Activated CD8-positive, alpha-beta T cell treated with anti-CD3 and anti-CD28 coated beads, Interleukin-2, amount 10 ng/mL, durations not matched to agents 7 days and 5 days (primary cell): ENCODE data around the gene FIGNL1. TPM values are rescaled to one million over a fixed set of nuclear protein-coding genes. Genes with fewer than 3 reads are reported as not detected.

Source experiments
- ATAC-seq: fragments of 150-1000 bp; cut with Tn5 transposase; one replicate; pipeline ENCODE4 v1.10.0; 2021; ENCODE audit warnings: moderate library complexity
- CTCF ChIA-PET: fragments of 350-600 bp; sonication (Branson Sonifier 250); formaldehyde crosslinking; loops from one replicate; lab custom pipeline; 2021; ENCODE audit warnings: antibody characterized with exemption; lab: Charles Lee
- POLR2A ChIA-PET: fragments of 350-600 bp; sonication (Branson Sonifier 250); formaldehyde crosslinking; loops from one replicate; lab custom pipeline; 2021; ENCODE audit warnings: antibody characterized with exemption; lab: Charles Lee
- DNase-seq: peaks from one replicate; pipeline ENCODE4 v3.0.0-alpha.2; 2020
- H3K27ac Mint-ChIP-seq: one replicate; pipeline ENCODE4 v1.8.0; 2021; ENCODE audit warnings: mild to moderate bottlenecking, mixed read lengths
- H3K27me3 Mint-ChIP-seq: one replicate; pipeline ENCODE4 v1.8.0; 2021; ENCODE audit warnings: low read depth, mixed read lengths
- H3K36me3 Mint-ChIP-seq: one replicate; pipeline ENCODE4 v1.8.0; 2021; ENCODE audit warnings: low read depth, mixed read lengths
- H3K4me1 Mint-ChIP-seq: one replicate; pipeline ENCODE4 v1.8.0; 2021; ENCODE audit warnings: low read depth, mixed read lengths
- H3K4me3 Mint-ChIP-seq: one replicate; pipeline ENCODE4 v1.8.0; 2021; ENCODE audit warnings: mild to moderate bottlenecking, mixed read lengths
- H3K9me3 Mint-ChIP-seq: one replicate; pipeline ENCODE4 v1.8.0; 2022; ENCODE audit warnings: mixed read lengths; ENCODE audit not compliant: insufficient read depth
- total RNA-seq, 2 experiments: library from RNA; stranded (reverse); gene quantifications; one replicate each; pipeline ENCODE4 v1.2.3, GENCODE V29; 2021

The FIGNL1 gene
- total RNA-seq, 2 experiments from 2014 or later = 40.7 to 41.0 TPM

- ChIA-PET POLR2A (no interaction called here), CTCF (interaction anchor here (0.8 to 1.5 kb wide), 6 partner anchors 11 to 331 kb away, joined by 3 to 4 read pairs (median 3); no protein-coding TSS in a partner anchor)
- no peak for DNase-seq
- H3K36me3 Mint-ChIP-seq = no peaks in the 10 kb centered on the region
- H3K4me3 Mint-ChIP-seq = no peak overlapping the region
- no peaks in the 10 kb centered on the region for H3K27me3 Mint-ChIP-seq
- ATAC-seq = no peak
- H3K4me1 Mint-ChIP-seq = no peaks in the 10 kb centered on the region
- H3K9me3 Mint-ChIP-seq = no peaks in the 10 kb centered on the region
- H3K27ac Mint-ChIP-seq = no peak overlapping the region
Measured at GRCh38 chr7:50423860-50424259, 26.3 kb downstream of the FIGNL1 start.

DNA sequence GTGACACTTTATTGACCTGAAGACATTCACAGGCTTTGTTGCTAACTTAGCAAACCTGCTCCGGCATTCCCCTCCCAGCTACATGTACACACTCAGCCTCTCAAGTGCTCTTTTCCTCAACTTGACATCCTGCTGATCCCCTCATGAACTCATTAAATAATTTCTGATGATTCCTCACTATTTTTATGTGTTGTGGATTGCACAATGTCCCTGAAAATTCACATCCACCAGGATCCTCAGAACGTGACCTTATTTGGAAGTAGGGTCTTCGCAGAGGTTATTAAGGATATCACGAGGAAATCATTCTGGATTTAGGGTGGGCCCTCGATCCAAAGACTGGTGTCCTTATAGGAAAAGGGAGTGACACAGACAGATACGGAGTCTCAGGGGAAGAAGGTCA is 27.3 kb downstream of the FIGNL1 start:
- ChIA-PET POLR2A (no interaction called here), CTCF (interaction anchor here (0.9 to 7.7 kb wide), 4 partner anchors 21 to 330 kb away, joined by 3 to 68 read pairs (median 4); partner anchors contain the start of gene ZPBP)
- DNase-seq (no peak), ATAC-seq (no peak)
- H3K27me3 Mint-ChIP-seq = no peaks in the 10 kb centered on the region
- H3K27ac Mint-ChIP-seq = no peak overlapping the region
- no peak overlapping the region for H3K4me3 Mint-ChIP-seq
- H3K9me3 Mint-ChIP-seq = no peaks in the 10 kb centered on the region
- peaks cover 1% of the 10 kb centered on the region for H3K4me1 Mint-ChIP-seq
- H3K36me3 Mint-ChIP-seq = no peaks in the 10 kb centered on the region

DNA sequence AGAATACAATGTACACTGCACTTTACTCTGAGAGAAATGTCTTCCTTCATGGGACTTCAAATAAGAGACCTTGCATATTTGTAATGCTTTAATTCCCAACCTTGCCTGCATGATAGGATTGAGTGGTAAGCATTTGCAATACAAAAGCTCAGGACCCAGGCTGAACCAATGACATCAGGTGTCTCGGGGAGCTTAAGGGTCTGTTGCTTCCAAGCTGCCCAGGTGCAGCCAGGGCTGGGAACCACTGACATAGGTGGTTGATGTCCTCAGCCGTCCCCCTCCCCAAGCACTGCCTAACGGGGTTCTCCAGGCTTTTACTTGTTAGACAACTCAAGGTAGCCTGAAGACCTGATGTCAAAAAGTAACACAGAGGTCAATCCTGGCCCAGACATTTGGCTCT is 29.1 kb downstream of the FIGNL1 start:
- Mint-ChIP-seq H3K9me3 (no peaks in the 10 kb centered on the region), H3K36me3 (no peaks in the 10 kb centered on the region), H3K27me3 (no peaks in the 10 kb centered on the region), H3K4me1 (peaks cover 17% of the 10 kb centered on the region), H3K27ac (no peak overlapping the region), H3K4me3 (no peak overlapping the region)
- ChIA-PET CTCF (interaction anchor here (0.7 to 7.7 kb wide), 10 partner anchors 11 to 720 kb away, joined by 3 to 68 read pairs (median 3); partner anchors contain the start of gene ZPBP), POLR2A (interaction anchor here (0.9 kb wide), 1 partner anchor 29 kb away, joined by 3 read pairs; the partner anchor contains the start of gene FIGNL1)
- ATAC-seq (no peak), DNase-seq (no peak)

DNA sequence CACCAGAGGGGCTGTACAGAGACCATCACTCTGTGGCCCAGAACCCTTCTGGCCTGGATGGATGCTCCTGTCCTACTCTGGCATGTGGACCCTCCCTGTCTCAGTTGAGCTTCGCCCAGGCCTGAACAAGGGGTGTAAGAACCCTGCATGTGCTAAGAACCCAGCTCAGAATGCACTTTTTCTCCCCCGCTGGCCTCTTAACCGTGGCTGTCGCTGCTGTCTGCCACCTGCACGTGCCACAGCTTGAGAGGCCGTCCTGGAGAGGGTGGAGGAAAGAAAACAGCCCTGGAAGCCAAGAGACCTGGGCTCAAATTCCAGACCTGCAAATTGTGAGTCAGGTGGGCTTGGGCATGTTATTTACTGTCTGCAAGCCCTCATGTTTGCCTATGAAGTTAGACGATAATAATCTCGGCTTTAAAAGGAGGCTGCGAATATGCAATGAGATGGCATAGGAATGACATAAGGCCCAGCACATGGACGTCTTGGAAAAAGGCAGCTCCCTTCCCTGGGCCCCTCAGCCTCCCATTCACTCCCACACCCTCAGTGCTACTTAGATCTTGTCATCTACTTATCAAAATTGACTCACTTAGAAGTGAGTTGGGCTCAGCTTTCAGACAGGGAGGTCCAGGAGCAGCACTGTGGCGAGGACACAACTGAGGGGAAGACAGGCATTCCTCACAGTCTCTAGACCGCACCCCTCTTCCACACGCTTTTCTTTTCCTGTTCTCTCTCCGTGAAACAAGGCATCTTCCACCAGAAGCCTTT is 31.4 kb downstream of the FIGNL1 start:
- H3K9me3 Mint-ChIP-seq = no peaks in the 10 kb centered on the region
- CTCF ChIA-PET = interaction anchor here (0.7 to 7.7 kb wide), 53 partner anchors 9 to 742 kb away, joined by 3 to 76 read pairs (median 5); partner anchors contain the start of gene ZPBP
- no peaks in the 10 kb centered on the region for H3K36me3 Mint-ChIP-seq
- no peak overlapping the region for H3K4me3 Mint-ChIP-seq
- POLR2A ChIA-PET = interaction anchor here (1.2 kb wide), 1 partner anchor 11 kb away, joined by 3 read pairs; no protein-coding TSS in a partner anchor
- DNase-seq = no peak
- no peaks in the 10 kb centered on the region for H3K27me3 Mint-ChIP-seq
- ATAC-seq = peak; percentile 20
- H3K4me1 Mint-ChIP-seq = peaks cover 27% of the 10 kb centered on the region
- no peak overlapping the region for H3K27ac Mint-ChIP-seq

DNA sequence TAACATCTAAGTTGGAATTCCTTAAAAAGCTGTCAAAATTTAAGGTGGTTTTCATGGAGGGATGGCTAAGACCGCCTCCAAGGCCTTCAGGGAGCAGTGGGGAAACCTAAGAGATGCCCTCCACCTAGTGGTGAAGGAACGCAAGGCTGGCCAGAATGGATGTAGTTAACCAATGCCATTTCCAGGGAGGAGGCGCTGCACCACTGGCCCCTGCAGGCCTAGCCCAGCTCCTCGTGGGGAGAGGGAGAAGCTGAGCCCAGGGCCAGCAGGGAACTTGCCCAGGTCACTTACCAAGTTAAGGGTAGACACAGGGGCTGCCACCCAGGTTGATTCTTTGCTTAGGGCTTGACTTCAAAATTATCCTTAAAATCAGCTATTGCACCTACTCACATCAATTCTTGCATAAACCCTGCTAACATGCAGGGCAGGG is 32.0 kb downstream of the FIGNL1 start:
- Mint-ChIP-seq H3K36me3 (no peaks in the 10 kb centered on the region), H3K9me3 (no peaks in the 10 kb centered on the region), H3K27ac (no peak overlapping the region), H3K4me3 (no peak overlapping the region), H3K4me1 (peaks cover 27% of the 10 kb centered on the region), H3K27me3 (no peaks in the 10 kb centered on the region)
- ChIA-PET POLR2A (interaction anchor here (1.2 kb wide), 1 partner anchor 10 kb away, joined by 3 read pairs; no protein-coding TSS in a partner anchor), CTCF (interaction anchor here (0.6 to 7.7 kb wide), 57 partner anchors 9 to 742 kb away, joined by 3 to 76 read pairs (median 5); partner anchors contain the start of gene ZPBP)
- DNase-seq (peak; percentile 86), ATAC-seq (peak; percentile 90)

DNA sequence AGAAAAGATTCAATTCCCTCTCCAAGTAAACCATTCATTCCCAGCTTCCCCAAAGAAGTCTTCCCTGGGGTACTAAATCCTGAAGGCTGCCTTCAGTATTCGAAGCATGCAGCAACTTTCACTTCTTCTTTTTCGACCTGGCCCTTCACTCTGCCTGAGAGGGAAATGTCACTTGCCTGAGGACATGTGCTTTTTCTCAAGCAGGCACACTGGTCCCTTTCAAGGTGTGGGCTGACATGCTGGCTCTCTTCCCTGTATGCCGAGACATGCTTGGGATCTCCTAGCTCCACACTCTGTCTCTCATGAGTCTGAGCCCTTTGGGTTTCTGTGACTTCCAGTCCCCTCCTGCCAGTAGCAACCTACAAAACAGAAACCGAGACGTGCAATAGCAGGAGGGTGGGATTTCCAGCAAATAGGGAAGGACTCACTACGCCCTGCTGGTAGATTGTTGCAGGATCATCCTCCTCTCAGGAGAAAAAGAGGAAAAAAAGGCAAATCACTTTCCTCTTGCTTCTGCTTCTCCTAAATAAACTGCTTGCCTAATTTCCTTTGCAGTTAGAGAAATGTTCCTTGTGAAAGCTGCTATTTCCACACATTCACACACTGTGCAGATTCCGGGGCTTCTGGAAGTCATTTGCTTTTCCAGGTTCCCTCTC is 33.5 kb downstream of the FIGNL1 start:
- Mint-ChIP-seq H3K9me3 (no peaks in the 10 kb centered on the region), H3K27me3 (no peaks in the 10 kb centered on the region), H3K27ac (peak overlapping the region; percentile 40), H3K4me3 (peak overlapping the region; percentile 32), H3K4me1 (peaks cover 27% of the 10 kb centered on the region), H3K36me3 (no peaks in the 10 kb centered on the region)
- ChIA-PET CTCF (interaction anchor here (0.5 to 7.7 kb wide), 25 partner anchors 9 to 323 kb away, joined by 3 to 76 read pairs (median 10); partner anchors contain the start of gene ZPBP), POLR2A (interaction anchor here (1.1 kb wide), 1 partner anchor 106 kb away, joined by 3 read pairs; no protein-coding TSS in a partner anchor)
- DNase-seq (no peak), ATAC-seq (no peak)

- CTCF ChIA-PET = interaction anchor here (0.8 to 7.7 kb wide), 15 partner anchors 9 to 322 kb away, joined by 3 to 76 read pairs (median 6); partner anchors contain the start of gene ZPBP
- Mint-ChIP-seq H3K4me1 (peaks cover 31% of the 10 kb centered on the region), H3K9me3 (no peaks in the 10 kb centered on the region), H3K27me3 (no peaks in the 10 kb centered on the region), H3K36me3 (no peaks in the 10 kb centered on the region), H3K4me3 (no peak overlapping the region), H3K27ac (peak overlapping the region; percentile 40)
- ATAC-seq (peak; percentile 17), DNase-seq (no peak)
- POLR2A ChIA-PET = interaction anchor here (1.1 kb wide), 1 partner anchor 106 kb away, joined by 3 read pairs; no protein-coding TSS in a partner anchor
Measured at GRCh38 chr7:50415844-50416364, 34.2 kb downstream of the FIGNL1 start.

- no peak overlapping the region for H3K4me3 Mint-ChIP-seq
- ATAC-seq = no peak
Measured at GRCh38 chr7:50413561-50413960, 36.6 kb downstream of the FIGNL1 start.

GRCh38 chr7:50412973-50413372 is 37.2 kb downstream of the FIGNL1 start:
- POLR2A ChIA-PET = no interaction called here
- Mint-ChIP-seq H3K4me1 (peaks cover 55% of the 10 kb centered on the region), H3K27ac (no peak overlapping the region)

More at GRCh38 chr7:50413561-50413960, 36.6 kb downstream of the FIGNL1 start:
- H3K27ac Mint-ChIP-seq = no peak overlapping the region
- H3K27me3 Mint-ChIP-seq = no peaks in the 10 kb centered on the region
- H3K36me3 Mint-ChIP-seq = peaks cover 4% of the 10 kb centered on the region
- CTCF ChIA-PET = interaction anchor here (1.4 to 2.2 kb wide), 2 partner anchors 10 to 321 kb away, joined by 3 to 6 read pairs; partner anchors contain the start of gene ZPBP
- H3K4me1 Mint-ChIP-seq = peaks cover 54% of the 10 kb centered on the region
- H3K9me3 Mint-ChIP-seq = no peaks in the 10 kb centered on the region
- POLR2A ChIA-PET = no interaction called here
- no peak for DNase-seq

GRCh38 chr7:50411332-50411731 is 38.8 kb downstream of the FIGNL1 start:
- DNase-seq = no peak
- H3K4me1 Mint-ChIP-seq = peaks cover 55% of the 10 kb centered on the region
- H3K36me3 Mint-ChIP-seq = peaks cover 9% of the 10 kb centered on the region
- H3K27me3 Mint-ChIP-seq = no peaks in the 10 kb centered on the region
- H3K4me3 Mint-ChIP-seq = no peak overlapping the region
- H3K27ac Mint-ChIP-seq = peak overlapping the region; percentile 50
- ATAC-seq = no peak
- ChIA-PET POLR2A (interaction anchor here (0.6 to 1.4 kb wide), 2 partner anchors 18 to 28 kb away, joined by 3 to 4 read pairs; no protein-coding TSS in a partner anchor), CTCF (interaction anchor here (1.6 to 1.8 kb wide), 3 partner anchors 19 to 267 kb away, joined by 4 to 7 read pairs (median 5); no protein-coding TSS in a partner anchor)
- H3K9me3 Mint-ChIP-seq = no peaks in the 10 kb centered on the region

More at GRCh38 chr7:50412973-50413372, 37.2 kb downstream of the FIGNL1 start:
- Mint-ChIP-seq H3K36me3 (peaks cover 4% of the 10 kb centered on the region), H3K27me3 (no peaks in the 10 kb centered on the region), H3K9me3 (no peaks in the 10 kb centered on the region), H3K4me3 (no peak overlapping the region)
- DNase-seq = no peak
- ATAC-seq = no peak
- CTCF ChIA-PET = interaction anchor here (1.4 to 2.2 kb wide), 2 partner anchors 11 to 320 kb away, joined by 3 to 6 read pairs; partner anchors contain the start of gene ZPBP
